Measurements from ENCODE around the gene ADAMTS2.

ADAMTS2 gene

GRCh38 chr5:179307013-179307800 lies 38.1 kb downstream of the ADAMTS2 start:
- no peak overlapping the region for H3K27ac ChIP-seq (replicated peaks; ENCODE audit: low read length)
- H2AFZ ChIP-seq (ENCODE audit: low read length), result no peak overlapping the region
- no peaks in the 10 kb centered on the region for H3K4me1 ChIP-seq (ENCODE audit: control insufficient read depth in 2 of 2, insufficient read depth in 1 of 2, low read depth in 1 of 2, low read length in 2 of 2)

GRCh38 chr5:179306191-179307012 lies 38.9 kb downstream of the ADAMTS2 start:
- no peak overlapping the region for H4K91ac ChIP-seq (ENCODE audit: low read depth, low read length, poor library complexity)
- H3K4me3 ChIP-seq (ENCODE audit: low read length in 2 of 2), result no peak overlapping the region
- no peak for DNase-seq (ENCODE audit: low spot score)
- no peaks in the 10 kb centered on the region for H3K79me1 ChIP-seq (ENCODE audit: low read depth, low read length)
- H2AK5ac ChIP-seq (ENCODE audit: low read depth, low read length), result peak overlapping the region; percentile 0
- H3K4ac ChIP-seq (ENCODE audit: low read length), result no peak overlapping the region
- H3K9me3 ChIP-seq (replicated peaks in 1 of 2; ENCODE audit: control insufficient read depth in 2 of 2, insufficient read depth in 1 of 2, low read depth in 1 of 2, low read length in 2 of 2), result peaks cover 0 to 2% of the 10 kb centered on the region in 2 donors
- H3K23ac ChIP-seq (ENCODE audit: low read depth, low read length, poor library complexity), result peak overlapping the region; percentile 6
- no peak overlapping the region for H2AFZ ChIP-seq (ENCODE audit: low read length)
- no peak overlapping the region for H3K18ac ChIP-seq (ENCODE audit: low read length)
- H3K27me3 ChIP-seq (ENCODE audit: control insufficient read depth in 3 of 3, insufficient read depth in 3 of 3, low read depth in 1 of 3, low read length in 3 of 3), result no peaks in the 10 kb centered on the region
- no peaks in the 10 kb centered on the region for H3K36me3 ChIP-seq (replicated peaks in 1 of 2; ENCODE audit: control insufficient read depth in 2 of 2, insufficient read depth in 2 of 2, low read length in 2 of 2)
- no CpG with 5 or more reads among the region's 7 CpGs for WGBS, 2 donors (ENCODE audit: extremely low coverage in 2 of 2, insufficient read length in 2 of 2, insufficient replicate concordance in 1 of 2)
- H3K4me1 ChIP-seq (ENCODE audit: control insufficient read depth in 2 of 2, insufficient read depth in 1 of 2, low read depth in 1 of 2, low read length in 2 of 2), result no peaks in the 10 kb centered on the region
- H2BK5ac ChIP-seq (ENCODE audit: low read length), result no peak overlapping the region
- H3K9ac ChIP-seq (ENCODE audit: low read depth, low read length, poor library complexity), result no peak overlapping the region
- no peak overlapping the region for H4K8ac ChIP-seq (ENCODE audit: low read depth, low read length)
- no peak overlapping the region for H2BK15ac ChIP-seq (ENCODE audit: low read length)
- H3K27ac ChIP-seq (replicated peaks; ENCODE audit: low read length), result no peak overlapping the region
- H3K4me2 ChIP-seq (ENCODE audit: insufficient read depth, low read length, poor library complexity, severe bottlenecking), result no peak overlapping the region
- no peak overlapping the region for H2BK12ac ChIP-seq (ENCODE audit: low read length)
- H3K14ac ChIP-seq (ENCODE audit: low read length), result no peak overlapping the region
- H2BK120ac ChIP-seq (ENCODE audit: low read depth, low read length), result no peak overlapping the region

More at GRCh38 chr5:179307013-179307800, 38.1 kb downstream of the ADAMTS2 start:
- no peak overlapping the region for H3K4me3 ChIP-seq (ENCODE audit: low read length in 2 of 2)
- H3K14ac ChIP-seq (ENCODE audit: low read length), result peak overlapping the region; percentile 84
- H2BK5ac ChIP-seq (ENCODE audit: low read length), result no peak overlapping the region
- no peak overlapping the region for H4K8ac ChIP-seq (ENCODE audit: low read depth, low read length)
- H2BK120ac ChIP-seq (ENCODE audit: low read depth, low read length), result no peak overlapping the region
- peak overlapping the region; percentile 12 for H3K9ac ChIP-seq (ENCODE audit: low read depth, low read length, poor library complexity)
- peaks cover 0 to 2% of the 10 kb centered on the region in 2 donors for H3K9me3 ChIP-seq (replicated peaks in 1 of 2; ENCODE audit: control insufficient read depth in 2 of 2, insufficient read depth in 1 of 2, low read depth in 1 of 2, low read length in 2 of 2)
- peak overlapping the region; percentile 19 for H3K18ac ChIP-seq (ENCODE audit: low read length)
- peak overlapping the region; percentile 0 for H2AK5ac ChIP-seq (ENCODE audit: low read depth, low read length)
- peak overlapping the region; percentile 6 for H3K23ac ChIP-seq (ENCODE audit: low read depth, low read length, poor library complexity)
- no peaks in the 10 kb centered on the region for H3K36me3 ChIP-seq (replicated peaks in 1 of 2; ENCODE audit: control insufficient read depth in 2 of 2, insufficient read depth in 2 of 2, low read length in 2 of 2)
- no peak overlapping the region for H3K4me2 ChIP-seq (ENCODE audit: insufficient read depth, low read length, poor library complexity, severe bottlenecking)
- no CpG with 5 or more reads among the region's 29 CpGs for WGBS, 2 donors (ENCODE audit: extremely low coverage in 2 of 2, insufficient read length in 2 of 2, insufficient replicate concordance in 1 of 2)
- no peaks in the 10 kb centered on the region for H3K27me3 ChIP-seq (ENCODE audit: control insufficient read depth in 3 of 3, insufficient read depth in 3 of 3, low read depth in 1 of 3, low read length in 3 of 3)
- no peak overlapping the region for H2BK12ac ChIP-seq (ENCODE audit: low read length)
- no peak overlapping the region for H4K91ac ChIP-seq (ENCODE audit: low read depth, low read length, poor library complexity)
- no peak for DNase-seq (ENCODE audit: low spot score)
- peak overlapping the region; percentile 58 for H2BK15ac ChIP-seq (ENCODE audit: low read length)
- no peaks in the 10 kb centered on the region for H3K79me1 ChIP-seq (ENCODE audit: low read depth, low read length)
- H3K4ac ChIP-seq (ENCODE audit: low read length), result no peak overlapping the region

- Histone ChIP-seq H3K9me3 (replicated peaks in 1 of 2; ENCODE audit: control insufficient read depth in 2 of 2, insufficient read depth in 1 of 2, low read depth in 1 of 2, low read length in 2 of 2) (peaks cover 0 to 2% of the 10 kb centered on the region in 2 donors), H3K27ac (replicated peaks; ENCODE audit: low read length) (no peak overlapping the region), H3K4me3 (ENCODE audit: low read length in 2 of 2) (no peak overlapping the region), H2BK5ac (ENCODE audit: low read length) (no peak overlapping the region), H2BK15ac (ENCODE audit: low read length) (no peak overlapping the region), H2BK120ac (ENCODE audit: low read depth, low read length) (no peak overlapping the region), H3K36me3 (replicated peaks in 1 of 2; ENCODE audit: control insufficient read depth in 2 of 2, insufficient read depth in 2 of 2, low read length in 2 of 2) (no peaks in the 10 kb centered on the region), H2BK12ac (ENCODE audit: low read length) (no peak overlapping the region), H2AK5ac (ENCODE audit: low read depth, low read length) (no peak overlapping the region), H3K14ac (ENCODE audit: low read length) (no peak overlapping the region), H3K27me3 (ENCODE audit: control insufficient read depth in 3 of 3, insufficient read depth in 3 of 3, low read depth in 1 of 3, low read length in 3 of 3) (no peaks in the 10 kb centered on the region), H3K4me1 (ENCODE audit: control insufficient read depth in 2 of 2, insufficient read depth in 1 of 2, low read depth in 1 of 2, low read length in 2 of 2) (no peaks in the 10 kb centered on the region), H3K18ac (ENCODE audit: low read length) (no peak overlapping the region), H3K79me1 (ENCODE audit: low read depth, low read length) (no peaks in the 10 kb centered on the region), H2AFZ (ENCODE audit: low read length) (no peak overlapping the region), H3K9ac (ENCODE audit: low read depth, low read length, poor library complexity) (no peak overlapping the region), H4K91ac (ENCODE audit: low read depth, low read length, poor library complexity) (no peak overlapping the region), H3K4ac (ENCODE audit: low read length) (no peak overlapping the region), H4K8ac (ENCODE audit: low read depth, low read length) (no peak overlapping the region), H3K4me2 (ENCODE audit: insufficient read depth, low read length, poor library complexity, severe bottlenecking) (no peak overlapping the region), H3K23ac (ENCODE audit: low read depth, low read length, poor library complexity) (no peak overlapping the region)
- no peak for DNase-seq (ENCODE audit: low spot score)
- WGBS, 2 donors (ENCODE audit: extremely low coverage in 2 of 2, insufficient read length in 2 of 2, insufficient replicate concordance in 1 of 2), result no CpG with 5 or more reads among the region's 1 CpG
Measured at GRCh38 chr5:179304871-179305270, 40.4 kb downstream of the ADAMTS2 start.

- Histone ChIP-seq H3K27ac (replicated peaks; ENCODE audit: low read length) (no peak overlapping the region), H4K8ac (ENCODE audit: low read depth, low read length) (no peak overlapping the region), H3K4me3 (ENCODE audit: low read length in 2 of 2) (no peak overlapping the region), H3K9ac (ENCODE audit: low read depth, low read length, poor library complexity) (no peak overlapping the region), H3K9me3 (replicated peaks in 1 of 2; ENCODE audit: control insufficient read depth in 2 of 2, insufficient read depth in 1 of 2, low read depth in 1 of 2, low read length in 2 of 2) (peaks cover 0 to 2% of the 10 kb centered on the region in 2 donors), H2BK15ac (ENCODE audit: low read length) (no peak overlapping the region), H3K4me1 (ENCODE audit: control insufficient read depth in 2 of 2, insufficient read depth in 1 of 2, low read depth in 1 of 2, low read length in 2 of 2) (no peaks in the 10 kb centered on the region), H2AFZ (ENCODE audit: low read length) (no peak overlapping the region), H3K4ac (ENCODE audit: low read length) (no peak overlapping the region), H3K79me1 (ENCODE audit: low read depth, low read length) (no peaks in the 10 kb centered on the region), H2BK5ac (ENCODE audit: low read length) (no peak overlapping the region), H3K18ac (ENCODE audit: low read length) (no peak overlapping the region), H3K4me2 (ENCODE audit: insufficient read depth, low read length, poor library complexity, severe bottlenecking) (no peak overlapping the region), H3K36me3 (replicated peaks in 1 of 2; ENCODE audit: control insufficient read depth in 2 of 2, insufficient read depth in 2 of 2, low read length in 2 of 2) (no peaks in the 10 kb centered on the region), H3K27me3 (ENCODE audit: control insufficient read depth in 3 of 3, insufficient read depth in 3 of 3, low read depth in 1 of 3, low read length in 3 of 3) (no peaks in the 10 kb centered on the region), H3K14ac (ENCODE audit: low read length) (no peak overlapping the region), H3K23ac (ENCODE audit: low read depth, low read length, poor library complexity) (no peak overlapping the region), H2BK120ac (ENCODE audit: low read depth, low read length) (no peak overlapping the region), H4K91ac (ENCODE audit: low read depth, low read length, poor library complexity) (no peak overlapping the region), H2BK12ac (ENCODE audit: low read length) (no peak overlapping the region), H2AK5ac (ENCODE audit: low read depth, low read length) (no peak overlapping the region)
- no CpG with 5 or more reads among the region's 5 CpGs for WGBS, 2 donors (ENCODE audit: extremely low coverage in 2 of 2, insufficient read length in 2 of 2, insufficient replicate concordance in 1 of 2)
- DNase-seq (ENCODE audit: low spot score), result no peak
Measured at GRCh38 chr5:179304466-179304865, 40.8 kb downstream of the ADAMTS2 start.
